SH-SY5Y (cell line): ENCODE measurements around the gene KIF26B.

Source experiments
- GATA2 ChIP-seq: IDR thresholded peaks from 2 replicates; pipeline ENCODE4 v1.6.1; 2011; ENCODE audit warnings: mild to moderate bottlenecking, low read depth, low read length
- GATA3 ChIP-seq: IDR thresholded peaks from 2 replicates; pipeline ENCODE4 v1.6.1; 2011; ENCODE audit warnings: low read depth, mild to moderate bottlenecking, low read length, moderate library complexity

DNA sequence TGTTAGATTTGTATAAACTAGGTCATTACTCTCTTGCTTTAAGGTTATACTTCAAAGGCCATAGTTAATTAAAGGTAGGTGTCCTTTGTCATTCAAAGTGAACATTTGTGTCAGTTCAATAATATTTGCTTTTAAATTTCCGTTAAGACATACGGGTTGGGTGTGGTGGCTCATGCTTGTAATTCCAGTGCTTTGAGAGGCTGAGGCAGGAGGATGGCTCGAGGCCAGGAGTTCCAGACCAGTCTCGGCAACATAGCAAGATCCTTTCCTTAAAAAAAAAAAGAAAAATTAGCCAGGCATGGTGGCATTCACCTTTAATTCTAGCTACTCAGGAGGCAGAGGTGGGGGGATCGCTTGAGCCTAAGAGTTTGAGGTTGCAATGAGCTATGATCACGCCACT, 80.4 kb downstream of the KIF26B start:
- no peak for TF ChIP-seq GATA2
- no peak for TF ChIP-seq GATA3
